Common myeloid progenitor, CD34-positive (primary cell): ENCODE results near the gene DGKQ.
"Not testable (repeated sequence)": the region's sequence is repeated elsewhere in the genome, so short reads cannot be mapped to it uniquely, and the experiment has no call there.

Experiments
- CTCF ChIA-PET: fragments of 350-600 bp; sonication (Branson Sonifier 250); formaldehyde crosslinking; loops from one replicate; lab custom pipeline; 2021; ENCODE audit warnings: antibody characterized with exemption; lab: Charles Lee
- POLR2A ChIA-PET: fragments of 350-600 bp; sonication (Branson Sonifier 250); formaldehyde crosslinking; loops from one replicate; lab custom pipeline; 2021; ENCODE audit warnings: antibody characterized with exemption; lab: Charles Lee
- DNase-seq, 3 donors: peaks; one replicate each; pipeline versions ENCODE4 v3.0.0 to v3.0.0-alpha.2; 2013
- H3K27ac ChIP-seq, 2 experiments: 1 replicate in 1 of 2; 2 replicates in 1 of 2; pipeline ENCODE4 v1.7.0; 2013; ENCODE audit warnings: inconsistent platforms in 2 of 2, low read length in 2 of 2, mild to moderate bottlenecking in 2 of 2, low read depth in 1 of 2, moderate library complexity in 1 of 2; ENCODE audit not compliant: severe bottlenecking in 2 of 2, insufficient read depth in 1 of 2, poor library complexity in 1 of 2
- H3K27me3 ChIP-seq, 5 experiments: replicated peaks in 2 of 5; 1 replicate in 3 of 5; 2 replicates in 2 of 5; pipeline versions ENCODE4 v1.6.1 to v1.7.0; 2013; ENCODE audit warnings: low read length in 4 of 5, mild to moderate bottlenecking in 2 of 5, moderate library complexity in 2 of 5, inconsistent platforms in 1 of 5; ENCODE audit not compliant: insufficient read depth in 5 of 5, control insufficient read depth in 4 of 5
- H3K36me3 ChIP-seq, 4 experiments: 1 replicate in 2 of 4; 2 replicates in 2 of 4; pipeline versions ENCODE4 v1.6.1 to v1.7.0; 2013; ENCODE audit warnings: low read length in 3 of 4, control low read depth in 1 of 4, mild to moderate bottlenecking in 1 of 4; ENCODE audit not compliant: control insufficient read depth in 4 of 4, insufficient read depth in 4 of 4
- H3K4me1 ChIP-seq, 4 experiments: 1 replicate in 3 of 4; 2 replicates in 1 of 4; pipeline versions ENCODE4 v1.6.1 to v1.7.1; 2013; ENCODE audit warnings: low read length in 3 of 4, mild to moderate bottlenecking in 3 of 4, control low read depth in 1 of 4, inconsistent platforms in 1 of 4, moderate library complexity in 1 of 4; ENCODE audit not compliant: control insufficient read depth in 4 of 4, insufficient read depth in 4 of 4; ENCODE audit errors: control extremely low read depth in 1 of 4
- H3K4me3 ChIP-seq, 7 experiments: 1 replicate in 4 of 7; 2 replicates in 3 of 7; pipeline versions ENCODE4 v1.5.1 to v1.7.0; 2013; ENCODE audit warnings: mild to moderate bottlenecking in 7 of 7, low read length in 6 of 7, moderate library complexity in 6 of 7, inconsistent platforms in 2 of 7, low read depth in 2 of 7, control low read depth in 1 of 7; ENCODE audit not compliant: insufficient read depth in 4 of 7, control insufficient read depth in 1 of 7; ENCODE audit errors: extremely low read depth in 1 of 7
- H3K9me3 ChIP-seq, 5 experiments: 1 replicate in 4 of 5; 2 replicates in 1 of 5; pipeline versions ENCODE4 v1.6.1 to v1.7.1; 2013; ENCODE audit warnings: low read length in 4 of 5, mild to moderate bottlenecking in 2 of 5, inconsistent platforms in 1 of 5, low read depth in 1 of 5, moderate library complexity in 1 of 5; ENCODE audit not compliant: control insufficient read depth in 4 of 5, insufficient read depth in 2 of 5; ENCODE audit errors: control extremely low read depth in 1 of 5
- WGBS: methylation state at CpG from one replicate; pipeline ENCODE4 v1.1.5; 2013; ENCODE audit not compliant: insufficient coverage; 5-methylcytosine and 5-hydroxymethylcytosine counted together

DGKQ gene

GRCh38 chr4:931194-931959 lies 42.0 kb downstream of the DGKQ start:
- ChIA-PET POLR2A (interaction anchor here (0.9 to 1.5 kb wide), 4 partner anchors 8 to 118 kb away, joined by 3 to 7 read pairs (median 4); partner anchors contain the start of gene IDUA), CTCF (interaction anchor here (1.0 to 2.4 kb wide), 7 partner anchors 9 to 189 kb away, joined by 3 to 10 read pairs (median 3); partner anchors contain the start of gene IDUA)
- peaks cover 11 to 30% (median 21%) of the 10 kb centered on the region in 4 experiments for H3K4me1 ChIP-seq
- peak overlapping the region; percentile 86 to 99 (median 97) for H3K4me3 ChIP-seq
- peak in 2 of 3 donors; percentile 50 to 55 for DNase-seq
- no peaks in the 10 kb centered on the region for H3K27me3 ChIP-seq
- H3K9me3 ChIP-seq: no peaks in the 10 kb centered on the region
- H3K36me3 ChIP-seq: peaks cover 0 to 5% (median under 1%) of the 10 kb centered on the region in 4 experiments
- WGBS: 5% methylated on average over 19 of the region's 31 CpGs
- peak overlapping the region; percentile 90 to 94 for H3K27ac ChIP-seq

GRCh38 chr4:930827-931193 lies 42.6 kb downstream of the DGKQ start:
- Histone ChIP-seq H3K27ac (peak overlapping the region; percentile 90 to 94), H3K9me3 (no peaks in the 10 kb centered on the region), H3K36me3 (peaks cover 0 to 5% (median under 1%) of the 10 kb centered on the region in 4 experiments), H3K4me3 (peak overlapping the region in 5 of 7 experiments; percentile 94 to 99 (median 97)), H3K4me1 (peaks cover 11 to 30% (median 21%) of the 10 kb centered on the region in 4 experiments), H3K27me3 (no peaks in the 10 kb centered on the region)
- DNase-seq: no peak
- POLR2A ChIA-PET: interaction anchor here (1.4 to 1.5 kb wide), 2 partner anchors 8 to 56 kb away, joined by 3 to 7 read pairs; partner anchors contain the start of gene IDUA
- CTCF ChIA-PET: interaction anchor here (1.0 to 2.4 kb wide), 5 partner anchors 11 to 188 kb away, joined by 3 to 10 read pairs (median 4); partner anchors contain the start of gene IDUA
- 91% methylated on average over 5 of the region's 7 CpGs for WGBS

GRCh38 chr4:930028-930551 lies 43.3 kb downstream of the DGKQ start:
- H3K4me3 ChIP-seq: peak overlapping the region in 1 of 7 experiments; percentile 6
- CTCF ChIA-PET: interaction anchor here (1.0 to 2.4 kb wide), 4 partner anchors 10 to 188 kb away, joined by 3 to 10 read pairs (median 4); partner anchors contain the start of gene IDUA
- peaks cover 0 to 5% (median under 1%) of the 10 kb centered on the region in 4 experiments for H3K36me3 ChIP-seq
- H3K9me3 ChIP-seq: no peaks in the 10 kb centered on the region
- POLR2A ChIA-PET: interaction anchor here (0.6 kb wide), 1 partner anchor 47 kb away, joined by 4 read pairs; no protein-coding TSS in a partner anchor
- H3K4me1 ChIP-seq: peaks cover 11 to 30% (median 22%) of the 10 kb centered on the region in 4 experiments
- 67% methylated on average over 3 of the region's 3 CpGs for WGBS
- H3K27me3 ChIP-seq: no peaks in the 10 kb centered on the region
- H3K27ac ChIP-seq: no peak overlapping the region
- DNase-seq: no peak

- ChIA-PET POLR2A (interaction anchor here (0.6 kb wide), 1 partner anchor 48 kb away, joined by 4 read pairs; no protein-coding TSS in a partner anchor), CTCF (interaction anchor here (2.4 kb wide), 1 partner anchor 58 kb away, joined by 10 read pairs; the partner anchor contains the start of gene IDUA)
- no peak overlapping the region for H3K4me3 ChIP-seq
- no peaks in the 10 kb centered on the region for H3K9me3 ChIP-seq
- DNase-seq: no peak
- WGBS: 97% methylated on average over 13 of the region's 17 CpGs
- peak overlapping the region in 1 of 2 experiments; percentile 3 for H3K27ac ChIP-seq
- H3K27me3 ChIP-seq: no peaks in the 10 kb centered on the region
- H3K4me1 ChIP-seq: peaks cover 13 to 30% (median 25%) of the 10 kb centered on the region in 4 experiments
- peaks cover 0 to 5% (median under 1%) of the 10 kb centered on the region in 4 experiments for H3K36me3 ChIP-seq
Observed at GRCh38 chr4:929096-929765, 44.1 kb downstream of the DGKQ start.

GRCh38 chr4:927566-927965 lies 45.8 kb downstream of the DGKQ start:
- H3K27ac ChIP-seq, H3K4me3 ChIP-seq, CTCF ChIA-PET, H3K36me3 ChIP-seq, H3K9me3 ChIP-seq, DNase-seq, POLR2A ChIA-PET, H3K27me3 ChIP-seq: not testable (repeated sequence)
- 96% methylated on average over 15 of the region's 21 CpGs for WGBS
- H3K4me1 ChIP-seq: peaks cover 15 to 34% (median 28%) of the 10 kb centered on the region in 4 experiments

- Histone ChIP-seq H3K36me3 (peaks cover 0 to 5% (median under 1%) of the 10 kb centered on the region in 4 experiments), H3K27me3 (no peaks in the 10 kb centered on the region), H3K4me1 (peaks cover 22 to 40% (median 35%) of the 10 kb centered on the region in 4 experiments), H3K4me3 (no peak overlapping the region), H3K9me3 (no peaks in the 10 kb centered on the region), H3K27ac (no peak overlapping the region)
- ChIA-PET POLR2A (no interaction called here), CTCF (no interaction called here)
- WGBS: 100% methylated on average over 6 of the region's 17 CpGs
- no peak for DNase-seq
Observed at GRCh38 chr4:926538-926937, 46.8 kb downstream of the DGKQ start.
